Tibial nerve (tissue), 4 donors: ENCODE data around the gene STON1. TPM values are rescaled to one million over a fixed set of nuclear protein-coding genes. Genes with fewer than 3 reads are reported as not detected.

Experiments
- DNase-seq, 2 donors: peaks; one replicate each; pipeline ENCODE4 v3.0.0-alpha.2; 2019; ENCODE audit warnings: low spot score in 2 of 2
- H3K27ac ChIP-seq, 4 donors: fragments of 200-600 bp; sonication (generic) in 3 of 4; one replicate each; pipeline ENCODE4 v1.5.1; 2017 to 2019; ENCODE audit warnings: mild to moderate bottlenecking in 1 of 4
- H3K27me3 ChIP-seq, 2 donors: fragments of 200-600 bp; sonication (generic) in 1 of 2; one replicate each; pipeline versions ENCODE4 v1.5.1 to v1.6.0; 2017 to 2019
- H3K36me3 ChIP-seq, 3 donors: fragments of 200-600 bp; sonication (generic); one replicate each; pipeline ENCODE4 v1.5.1; 2018 to 2019
- H3K4me1 ChIP-seq, 4 donors: fragments of 200-600 bp; sonication (generic) in 3 of 4; one replicate each; pipeline ENCODE4 v1.5.1; 2017 to 2019
- H3K4me3 ChIP-seq, 4 donors: fragments of 200-600 bp; sonication (generic) in 3 of 4; one replicate each; pipeline ENCODE4 v1.5.1; 2017 to 2019; ENCODE audit warnings: mild to moderate bottlenecking in 1 of 4, moderate library complexity in 1 of 4
- H3K9me3 ChIP-seq, 4 donors: fragments of 200-600 bp; sonication (generic) in 3 of 4; one replicate each; pipeline ENCODE4 v1.5.1; 2017 to 2019
- CTCF ChIP-seq, 5 experiments: fragments of 200-600 bp in 3 of 5; fragments of 450-650 bp in 2 of 5; sonication (generic) in 3 of 5; IDR thresholded peaks; one replicate each; pipeline ENCODE4 v1.5.1; 2016 to 2019; ENCODE audit warnings: antibody characterized with exemption in 5 of 5, mild to moderate bottlenecking in 3 of 5, moderate library complexity in 2 of 5
- EP300 ChIP-seq, 2 donors: sonication (generic); formaldehyde crosslinking; IDR thresholded peaks; one replicate each; pipeline ENCODE4 v1.6.1; 2017; ENCODE audit warnings: antibody characterized with exemption in 2 of 2, mild to moderate bottlenecking in 1 of 2
- POLR2A ChIP-seq, 2 donors: fragments of 450-650 bp; IDR thresholded peaks; one replicate each; pipeline ENCODE4 v1.6.1; 2017; ENCODE audit warnings: antibody characterized with exemption in 2 of 2, mild to moderate bottlenecking in 2 of 2, moderate library complexity in 2 of 2
- WGBS, 2 donors: methylation state at CpG; one replicate each; pipeline ENCODE4 v1.1.5; 2018; 5-methylcytosine and 5-hydroxymethylcytosine counted together
- total RNA-seq, 4 donors: library from RNA; depleted of rRNA; stranded (reverse); fragments of >200 nt; gene quantifications; one replicate each; pipeline ENCODE4 v1.1.0, GENCODE V29; 2016

Gene STON1
- total RNA-seq, 4 donors from 2014 or later, result 34.1 to 57.0 (median 46.9) TPM

GRCh38 chr2:48597492-48597891, 67.5 kb downstream of the STON1 start:
- TF ChIP-seq CTCF (IDR thresholded peaks at IDR 0.05) (no peak), EP300 (IDR thresholded peaks at IDR 0.05) (no peak), POLR2A (IDR thresholded peaks at IDR 0.05) (no peak)
- 80 to 88% methylated on average over 2 of the region's 2 CpGs for WGBS, 2 donors
- Histone ChIP-seq H3K27ac (no peak overlapping the region), H3K4me1 (no peaks in the 10 kb centered on the region), H3K27me3 (no peaks in the 10 kb centered on the region), H3K36me3 (peaks cover 0 to 35% (median 2%) of the 10 kb centered on the region in 3 donors), H3K4me3 (no peak overlapping the region), H3K9me3 (no peaks in the 10 kb centered on the region)
- no peak for DNase-seq

DNA sequence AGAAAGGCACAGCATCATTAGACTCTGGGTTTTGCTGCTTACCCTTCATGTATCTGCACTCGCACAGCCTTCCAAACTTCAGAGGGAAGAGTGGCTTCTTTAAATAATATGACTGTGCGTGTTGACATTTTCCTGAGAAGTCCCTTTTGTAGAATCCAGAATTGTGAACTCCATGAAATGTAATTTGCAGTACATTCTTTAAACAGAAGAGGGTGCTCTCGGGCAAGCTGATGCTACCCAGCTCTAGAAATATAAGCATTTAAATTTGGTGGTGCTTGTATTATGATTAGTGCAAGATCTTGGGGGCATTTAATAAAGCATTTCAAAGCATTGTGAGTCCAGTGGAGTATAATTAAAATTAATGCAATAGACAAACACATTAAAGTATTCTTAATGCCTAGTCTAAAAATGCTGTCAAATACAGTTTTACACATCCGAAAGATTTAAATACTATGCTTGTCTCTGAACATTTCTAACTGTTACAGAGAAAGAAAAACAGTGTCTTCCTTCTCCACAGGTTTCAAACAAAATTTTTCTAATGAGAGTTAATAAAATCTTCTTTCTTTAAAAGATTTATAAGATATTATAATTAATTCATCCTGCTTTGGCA, 70.4 kb downstream of the STON1 start:
- H3K9me3 ChIP-seq, result no peaks in the 10 kb centered on the region
- TF ChIP-seq CTCF (IDR thresholded peaks at IDR 0.05), result peak; percentile 66 to 72 (median 69)
- no peak for TF ChIP-seq EP300 (IDR thresholded peaks at IDR 0.05)
- TF ChIP-seq POLR2A (IDR thresholded peaks at IDR 0.05), result no peak
- no peak for DNase-seq
- no peak overlapping the region for H3K4me3 ChIP-seq
- WGBS, 2 donors, result 32 to 34% methylated on average over 4 of the region's 4 CpGs
- no peaks in the 10 kb centered on the region for H3K27me3 ChIP-seq
- H3K36me3 ChIP-seq, result peaks cover 0 to 16% (median 0%) of the 10 kb centered on the region in 3 donors
- no peaks in the 10 kb centered on the region for H3K4me1 ChIP-seq
- H3K27ac ChIP-seq, result peak overlapping the region in 1 of 4 donors; percentile 70

- H3K4me1 ChIP-seq, result no peaks in the 10 kb centered on the region
- peak overlapping the region in 1 of 4 donors; percentile 70 for H3K27ac ChIP-seq
- TF ChIP-seq POLR2A (IDR thresholded peaks at IDR 0.05) (no peak), EP300 (IDR thresholded peaks at IDR 0.05) (no peak), CTCF (IDR thresholded peaks at IDR 0.05) (no peak)
- 58 to 65% methylated on average over 3 of the region's 3 CpGs for WGBS, 2 donors
- H3K27me3 ChIP-seq, result no peaks in the 10 kb centered on the region
- no peaks in the 10 kb centered on the region for H3K9me3 ChIP-seq
- H3K4me3 ChIP-seq, result no peak overlapping the region
- DNase-seq, result no peak
- peaks cover 0 to 16% (median 0%) of the 10 kb centered on the region in 3 donors for H3K36me3 ChIP-seq
These were observed 71.0 kb downstream of the STON1 start for GRCh38 chr2:48600917-48601316.

DNA sequence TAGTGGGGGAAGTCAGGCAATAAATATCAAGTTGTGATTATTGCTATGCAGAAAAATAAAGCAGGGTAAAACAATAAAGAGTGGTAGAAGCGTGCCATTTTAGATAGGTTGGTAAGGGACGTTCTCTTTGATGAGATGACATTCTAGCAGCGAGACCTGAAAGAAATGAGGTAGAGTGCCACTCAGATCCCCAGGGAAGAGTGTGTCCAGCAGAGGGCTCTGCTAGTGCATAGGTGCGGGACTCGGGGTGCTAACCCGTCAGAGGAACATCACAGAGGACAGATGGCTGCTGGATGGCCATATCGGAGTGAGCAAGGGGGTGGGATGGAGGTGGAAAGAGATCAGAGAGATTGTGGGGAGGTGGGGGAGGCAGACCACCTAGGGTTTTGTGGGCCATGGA, 71.4 kb downstream of the STON1 start:
- TF ChIP-seq EP300 (IDR thresholded peaks at IDR 0.05) (no peak), CTCF (IDR thresholded peaks at IDR 0.05) (peak; percentile 17 to 43 (median 41))
- Histone ChIP-seq H3K27ac (peak overlapping the region in 1 of 4 donors; percentile 70), H3K4me1 (no peaks in the 10 kb centered on the region), H3K4me3 (no peak overlapping the region), H3K27me3 (no peaks in the 10 kb centered on the region), H3K9me3 (no peaks in the 10 kb centered on the region), H3K36me3 (peaks cover 0 to 16% (median 0%) of the 10 kb centered on the region in 3 donors)
- no peak for DNase-seq
- 47 to 48% methylated on average over 7 of the region's 7 CpGs for WGBS, 2 donors

DNA sequence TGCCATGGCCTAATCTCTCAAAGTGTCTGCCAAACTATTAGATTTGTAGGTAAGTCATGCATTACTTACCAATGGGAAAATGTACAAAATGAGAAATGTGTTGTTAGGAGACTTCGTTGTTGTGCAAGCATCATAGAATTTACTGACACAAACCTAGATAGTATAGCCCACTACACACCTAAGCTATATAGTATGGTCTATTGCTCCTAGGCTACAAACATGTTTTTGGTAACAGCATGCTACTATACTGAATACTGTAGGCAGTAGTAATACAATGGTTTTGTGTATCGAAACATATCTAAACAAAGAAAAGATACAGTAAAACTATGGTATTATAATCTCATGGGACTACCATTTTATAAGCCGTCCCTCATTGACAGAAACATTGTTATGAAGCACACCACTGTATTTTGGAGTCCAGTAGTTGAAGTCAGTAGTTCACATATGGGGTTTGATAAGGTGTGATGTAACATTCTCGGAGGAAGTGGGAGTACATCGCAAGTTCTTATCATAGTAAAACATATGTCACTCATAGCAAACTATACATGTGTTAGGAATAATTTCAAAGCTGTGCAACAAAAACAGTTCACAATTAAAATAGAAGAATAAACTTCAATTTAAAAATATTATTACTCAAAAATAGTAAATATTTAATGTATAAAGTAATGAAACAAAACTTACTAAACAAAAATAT, 75.7 kb downstream of the STON1 start:
- peak overlapping the region in 1 of 4 donors; percentile 82 for H3K27ac ChIP-seq
- no peaks in the 10 kb centered on the region for H3K36me3 ChIP-seq
- TF ChIP-seq POLR2A (IDR thresholded peaks at IDR 0.05), result no peak
- TF ChIP-seq CTCF (IDR thresholded peaks at IDR 0.05), result no peak
- no peak for TF ChIP-seq EP300 (IDR thresholded peaks at IDR 0.05)
- no peaks in the 10 kb centered on the region for H3K27me3 ChIP-seq
- no peak overlapping the region for H3K4me3 ChIP-seq
- DNase-seq, result no peak
- 91 to 93% methylated on average over 5 of the region's 5 CpGs for WGBS, 2 donors
- H3K9me3 ChIP-seq, result no peaks in the 10 kb centered on the region
- H3K4me1 ChIP-seq, result peaks cover 0 to 17% (median 3%) of the 10 kb centered on the region in 4 donors
